Ovary (tissue), 10 donors: Measurements from ENCODE around the gene AK9. TPM values are rescaled to one million over a fixed set of nuclear protein-coding genes. Genes with fewer than 3 reads are reported as not detected.

ENCODE experiments used
- DNase-seq, 5 donors: peaks; one replicate each; pipeline ENCODE4 v3.0.0-alpha.2; 2019 to 2020
- H3K27ac ChIP-seq, 2 donors: fragments of 200-600 bp; one replicate each; pipeline versions ENCODE4 v1.5.1 to v1.8.0; 2019 to 2022
- H3K27me3 ChIP-seq: fragments of 200-600 bp; one replicate; pipeline ENCODE4 v1.8.0; 2022
- H3K36me3 ChIP-seq: fragments of 200-600 bp; sonication (generic); one replicate; pipeline ENCODE4 v1.5.1; 2019
- H3K4me1 ChIP-seq: one replicate; pipeline ENCODE4 v1.8.1; 2013; ENCODE audit warnings: mild to moderate bottlenecking, moderate library complexity; ENCODE audit not compliant: insufficient read depth
- H3K4me3 ChIP-seq: fragments of 200-600 bp; sonication (generic); one replicate; pipeline ENCODE4 v1.5.1; 2017
- H3K9me3 ChIP-seq, 2 donors: fragments of 200-600 bp in 1 of 2; sonication (generic) in 1 of 2; one replicate each; pipeline versions ENCODE4 v1.5.1 to v1.8.1; 2013 to 2019; ENCODE audit warnings: mild to moderate bottlenecking in 1 of 2, moderate library complexity in 1 of 2
- CTCF ChIP-seq, 3 donors: fragments of 450-650 bp in 2 of 3; fragments of 200-600 bp in 1 of 3; IDR thresholded peaks; one replicate each; pipeline versions ENCODE4 v1.5.1 to v1.8.0; 2016 to 2022; ENCODE audit warnings: antibody characterized with exemption in 3 of 3, mild to moderate bottlenecking in 1 of 3
- EP300 ChIP-seq: sonication (generic); formaldehyde crosslinking; IDR thresholded peaks from one replicate; pipeline ENCODE4 v1.6.1; 2017; ENCODE audit warnings: antibody characterized with exemption
- POLR2A ChIP-seq: fragments of 450-650 bp; IDR thresholded peaks from one replicate; pipeline ENCODE4 v1.6.1; 2017; ENCODE audit warnings: antibody characterized with exemption, mild to moderate bottlenecking, moderate library complexity
- WGBS, 3 donors: extraction: QIAGEN DNeasy Blood & Tissue Kit in 1 of 3; methylation state at CpG; one replicate each; pipeline versions ENCODE4 v1.1.5 to v1.1.7; 2013 to 2017; 5-methylcytosine and 5-hydroxymethylcytosine counted together
- intact Hi-C, 4 donors: fragments of 100-400 bp; cut with DNase I; formaldehyde crosslinking; loops; one replicate each; pipeline versions ENCODE4 v1.11.0 to v1.15.1; 2022 to 2023
- long read RNA-seq, 3 donors: library from polyadenylated mRNA in 2 of 3; unstranded in 2 of 3; transcript quantifications; one replicate each; pipeline ENCODE4 v2.0.0 and lab custom pipeline, GENCODE V29; 2021 to 2026
- polyA plus RNA-seq, 2 donors: library from polyadenylated mRNA; stranded (reverse); fragments of 200-250 nt in 1 of 2; fragments of 350-450 nt in 1 of 2; fragmentation: Illumina TruSeq in 1 of 2; extraction: RNeasy Lipid Tissue Mini Kit (QIAGEN cat#74804) in 1 of 2; gene quantifications; one replicate each; pipeline ENCODE4 v1.2.3, GENCODE V29; 2013 to 2014
- total RNA-seq, 7 donors: library from RNA; depleted of rRNA in 2 of 7; stranded (reverse); fragments of >200 nt in 2 of 7; fragmentation: NEBNext Ultra II Directional in 3 of 7; extraction: Animal tissue kit (Norgen Biotek cat#: 25700) in 3 of 7; gene quantifications; one replicate each; pipeline versions ENCODE4 v1.1.0 to v1.2.4, GENCODE V29; 2016 to 2023
- donor health status: DM: no; HTN: no; CAD: no; lungs with moderate emphysema.
- donor health status: DM: no; HTN: no; CAD: no.
- donor health status: Bipolar disorder and iron deficiency.
- donor health status: DM: yes; HTN: yes; CAD: no.
- donor health status: DM: no; HTN: no; CAD: no.
- donor health status: DM: yes; HTN: yes; CAD: no.

The AK9 gene
- 10 to 100 TPM in 3 of 7 donors, 1 to 10 TPM in 4; 5.5 to 17.5 (median 9.5) TPM for total RNA-seq
- polyA plus RNA-seq: 1 to 10 TPM; 2.9 to 6.4 TPM
- long read RNA-seq, donor 1, partial matches to known transcripts: 2 of 10 reads
- long read RNA-seq, donor 1, other reads (novel, unspliced or antisense): 7 of 10 reads
- long read RNA-seq, donor 2, partial matches to known transcripts: 5 of 6 reads
- long read RNA-seq, donor 2, other reads (novel, unspliced or antisense): 0 of 6 reads
- long read RNA-seq, donor 3, partial matches to known transcripts: 1 of 4 reads
- long read RNA-seq, donor 3, other reads (novel, unspliced or antisense): 2 of 4 reads

- Histone ChIP-seq H3K27me3 (no peaks in the 10 kb centered on the region), H3K36me3 (no peaks in the 10 kb centered on the region), H3K9me3 (no peaks in the 10 kb centered on the region), H3K4me3 (peak within 1 kb of the TSS; percentile 60), H3K27ac (peak within 1 kb of the TSS; percentile 19 to 78), H3K4me1 (no peaks in the 10 kb centered on the region)
- TF ChIP-seq CTCF (IDR thresholded peaks at IDR 0.05): no peak
- TF ChIP-seq POLR2A: peak; percentile 19
- intact Hi-C loops: loop anchor here in 1 of 4 donors (10.0 kb wide), 1 partner anchor 496 kb away; no protein-coding TSS in a partner anchor
- 0 to 1% (median 0%) methylated on average over 47 of the region's 47 CpGs for WGBS, 3 donors
- DNase-seq: peak; percentile 86 to 92 (median 88)
These were observed at the start of gene AK9, which contains the start of gene FIG4 for GRCh38 chr6:109690737-109691621. AK9 (minus strand) TSS chr6:109691202; CDS start chr6:109675745, 15,457 bp downstream. FIG4 (plus strand) TSS chr6:109691296; CDS start chr6:109691436, 140 bp downstream.

- 68 to 82% (median 79%) methylated on average over 7 of the region's 7 CpGs for WGBS, 3 donors
- intact Hi-C loops: no loop called here
- Histone ChIP-seq H3K9me3 (no peaks in the 10 kb centered on the region), H3K4me3 (no peak overlapping the region), H3K36me3 (no peaks in the 10 kb centered on the region), H3K27me3 (no peaks in the 10 kb centered on the region), H3K27ac (no peak overlapping the region), H3K4me1 (peaks cover 2% of the 10 kb centered on the region)
- TF ChIP-seq POLR2A (no peak), CTCF (IDR thresholded peaks at IDR 0.05) (no peak)
- no peak for DNase-seq
These were observed 49.8 kb upstream of the AK9 start for GRCh38 chr6:109740787-109741186.

GRCh38 chr6:109739686-109740085, 48.7 kb upstream of the AK9 start:
- Histone ChIP-seq H3K4me1 (peaks cover 2% of the 10 kb centered on the region), H3K27ac (no peak overlapping the region), H3K9me3 (no peaks in the 10 kb centered on the region), H3K36me3 (no peaks in the 10 kb centered on the region), H3K4me3 (no peak overlapping the region), H3K27me3 (no peaks in the 10 kb centered on the region)
- TF ChIP-seq POLR2A (no peak), EP300 (no peak), CTCF (IDR thresholded peaks at IDR 0.05) (no peak)
- WGBS, 3 donors: 37 to 70% (median 48%) methylated on average over 3 of the region's 3 CpGs
- DNase-seq: peak in 2 of 5 donors; percentile 23 to 36
- intact Hi-C loops: no loop called here

GRCh38 chr6:109738667-109739066, 47.7 kb upstream of the AK9 start:
- Histone ChIP-seq H3K36me3 (no peaks in the 10 kb centered on the region), H3K4me3 (no peak overlapping the region), H3K27me3 (no peaks in the 10 kb centered on the region), H3K27ac (no peak overlapping the region), H3K4me1 (peaks cover 2% of the 10 kb centered on the region), H3K9me3 (no peaks in the 10 kb centered on the region)
- TF ChIP-seq CTCF (IDR thresholded peaks at IDR 0.05) (no peak), EP300 (no peak), POLR2A (no peak)
- intact Hi-C loops: no loop called here
- WGBS, 3 donors: 69 to 82% (median 74%) methylated on average over 2 of the region's 2 CpGs
- DNase-seq: no peak
